PC-3 (cell line): ENCODE results near the gene GP9.
"Not testable (repeated sequence)": the region's sequence is repeated elsewhere in the genome, so short reads cannot be mapped to it uniquely, and the experiment has no call there.

ENCODE experiments used
- CTCF ChIP-seq: fragments of 300-600 bp; sonication (generic); conservative IDR thresholded peaks from 2 replicates; pipeline ENCODE4 v1.5.1; 2017; ENCODE audit warnings: antibody characterized with exemption, low read depth, mild to moderate bottlenecking, low read length
- EZH2 ChIP-seq: fragments of 300-600 bp; sonication (generic); IDR thresholded peaks from one replicate; pipeline ENCODE4 v1.6.1; 2017; ENCODE audit warnings: antibody characterized with exemption, mild to moderate bottlenecking, low read length; ENCODE audit not compliant: unreplicated experiment

- not testable (repeated sequence) for TF ChIP-seq CTCF, EZH2
These were observed 27.7 kb downstream of the GP9 start for GRCh38 chr3:129088312-129088711.
